PC-9 (cell line): ENCODE measurements around the gene CCDC158. TPM values are rescaled to one million over a fixed set of nuclear protein-coding genes. Genes with fewer than 3 reads are reported as not detected.

Experiments
- BruUV-seq: library from RNA; stranded (reverse); fragments of 400-500 nt; replicated peaks from 2 replicates; lab custom pipeline; 2021; lab: Mats Ljungman, UMichigan
- CTCF ChIA-PET: fragments of 300-600 bp; sonication (Branson Sonifier 250); formaldehyde crosslinking; loops from one replicate; lab custom pipeline; 2022; ENCODE audit warnings: antibody characterized with exemption; lab: Charles Lee
- POLR2A ChIA-PET: fragments of 300-600 bp; sonication (Branson Sonifier 250); formaldehyde crosslinking; loops from one replicate; lab custom pipeline; 2022; ENCODE audit warnings: antibody characterized with exemption; ENCODE audit not compliant: unreplicated experiment; lab: Charles Lee
- DNase-seq, 2 experiments: peaks; one replicate each; pipeline versions ENCODE4 v3.0.0 to v3.0.0-alpha.2; 2015 to 2022; ENCODE audit warnings: mixed read lengths in 1 of 2
- H2AFZ ChIP-seq: fragments of 200-600 bp; sonication (generic); 2 replicates; pipeline ENCODE4 v1.8.1; 2017; ENCODE audit warnings: antibody characterized with exemption
- H3F3A ChIP-seq: fragments of 200-600 bp; sonication (generic); 2 replicates; pipeline ENCODE4 v1.8.1; 2017; ENCODE audit warnings: antibody characterized with exemption, mild to moderate bottlenecking, low read depth; ENCODE audit not compliant: insufficient read depth
- H3K27ac ChIP-seq: fragments of 200-600 bp; sonication (generic); 2 replicates; pipeline ENCODE4 v1.6.1; 2016; ENCODE audit warnings: mixed run types
- H3K27me3 ChIP-seq: fragments of 200-600 bp; sonication (generic); 2 replicates; pipeline ENCODE4 v1.6.1; 2016; ENCODE audit warnings: low read depth, mixed run types; ENCODE audit not compliant: insufficient read depth
- H3K36me3 ChIP-seq: fragments of 200-600 bp; sonication (generic); 2 replicates; pipeline ENCODE4 v1.6.1; 2016; ENCODE audit warnings: low read depth, mixed run types
- H3K4me1 ChIP-seq: fragments of 200-600 bp; sonication (generic); replicated peaks from 2 replicates; pipeline ENCODE4 v1.6.1; 2016; ENCODE audit warnings: mixed run types; ENCODE audit not compliant: insufficient read depth
- H3K4me2 ChIP-seq: fragments of 200-600 bp; sonication (generic); 2 replicates; pipeline ENCODE4 v1.6.1; 2017; ENCODE audit warnings: mixed run types
- H3K4me3 ChIP-seq: fragments of 200-600 bp; sonication (generic); 2 replicates; pipeline ENCODE4 v1.6.1; 2016; ENCODE audit warnings: mixed run types
- H3K79me2 ChIP-seq: fragments of 200-600 bp; sonication (generic); 2 replicates; pipeline ENCODE4 v1.6.1; 2017; ENCODE audit warnings: low read depth, mixed run types
- H3K9me2 ChIP-seq: fragments of 200-600 bp; sonication (generic); 2 replicates; pipeline ENCODE4 v1.8.1; 2017; ENCODE audit warnings: mild to moderate bottlenecking; ENCODE audit not compliant: insufficient read depth
- H3K9me3 ChIP-seq: fragments of 200-600 bp; sonication (generic); 2 replicates; pipeline ENCODE4 v1.8.1; 2016; ENCODE audit warnings: low read depth; ENCODE audit not compliant: insufficient read depth
- H4K20me1 ChIP-seq: fragments of 200-600 bp; sonication (generic); 2 replicates; pipeline ENCODE4 v1.8.1; 2017; ENCODE audit not compliant: insufficient read depth
- CTCF ChIP-seq: fragments of 200-600 bp; sonication (generic); conservative IDR thresholded peaks from 2 replicates; pipeline ENCODE4 v1.6.1; 2017; ENCODE audit warnings: mixed run types, antibody characterized with exemption, mild to moderate bottlenecking, moderate library complexity
- EZH2 ChIP-seq: fragments of 200-600 bp; sonication (generic); IDR thresholded peaks from 2 replicates; pipeline ENCODE4 v1.8.0; 2017; ENCODE audit warnings: antibody characterized with exemption, low read depth
- intact Hi-C: fragments of 100-400 bp; cut with micrococcal nuclease; formaldehyde crosslinking; loops from one replicate; pipeline ENCODE4 v1.10.0; 2022; ENCODE audit not compliant: unreplicated experiment
- total RNA-seq: library from RNA; stranded (reverse); gene quantifications from 2 replicates; pipeline ENCODE4 v1.2.3, GENCODE V29; 2021

Gene CCDC158
- total RNA-seq, 1 experiment from 2014 or later = not detected

- ChIA-PET POLR2A (no interaction called here), CTCF (no interaction called here)
- intact Hi-C loops = no loop called here
- H3K9me2 ChIP-seq = no peaks in the 10 kb centered on the region
- no peak overlapping the region for H3K4me3 ChIP-seq
- TF ChIP-seq EZH2 = no peak
- no peak for TF ChIP-seq CTCF
- no peak overlapping the region for H3K4me2 ChIP-seq
- BruUV-seq = no TSS peak
- H3K4me1 ChIP-seq = 0 out of 2 replicates have a peak, but pooled peaks cover 5% of the 10 kb centered on the region
- no peak overlapping the region for H3K27ac ChIP-seq
- no peaks in the 10 kb centered on the region for H3K27me3 ChIP-seq
- no peaks in the 10 kb centered on the region for H3K79me2 ChIP-seq
- H4K20me1 ChIP-seq = no peaks in the 10 kb centered on the region
- no peaks in the 10 kb centered on the region for H3K9me3 ChIP-seq
- no peaks in the 10 kb centered on the region for H3F3A ChIP-seq
- H3K36me3 ChIP-seq = no peaks in the 10 kb centered on the region
- H2AFZ ChIP-seq = no peak overlapping the region
- DNase-seq = no peak
These were observed 19.3 kb downstream of the CCDC158 start for GRCh38 chr4:76401654-76402053.

GRCh38 chr4:76388160-76388908 lies 32.6 kb downstream of the CCDC158 start:
- DNase-seq = peak in 1 of 2 experiments; percentile 31
- intact Hi-C loops = no loop called here
- H3K4me2 ChIP-seq = no peak overlapping the region
- POLR2A ChIA-PET = interaction anchor here (0.7 kb wide), 1 partner anchor 82 kb away, joined by 3 read pairs; no protein-coding TSS in a partner anchor
- H3K27ac ChIP-seq = no peak overlapping the region
- no peak overlapping the region for H2AFZ ChIP-seq
- H3K27me3 ChIP-seq = no peaks in the 10 kb centered on the region
- no peak for TF ChIP-seq CTCF
- TF ChIP-seq EZH2 = no peak
- H3F3A ChIP-seq = no peaks in the 10 kb centered on the region
- no peaks in the 10 kb centered on the region for H3K9me3 ChIP-seq
- no peaks in the 10 kb centered on the region for H3K4me1 ChIP-seq
- BruUV-seq = no TSS peak
- no peaks in the 10 kb centered on the region for H3K9me2 ChIP-seq
- no peaks in the 10 kb centered on the region for H3K36me3 ChIP-seq
- H3K4me3 ChIP-seq = no peak overlapping the region
- CTCF ChIA-PET = no interaction called here
- no peaks in the 10 kb centered on the region for H4K20me1 ChIP-seq
- no peaks in the 10 kb centered on the region for H3K79me2 ChIP-seq

- no peak overlapping the region for H3K27ac ChIP-seq
- no peak overlapping the region for H3K4me2 ChIP-seq
- intact Hi-C loops = no loop called here
- H3K4me1 ChIP-seq = no peaks in the 10 kb centered on the region; the same call in 1 of the 2 replicates
- no peaks in the 10 kb centered on the region for H3F3A ChIP-seq
- no peaks in the 10 kb centered on the region for H4K20me1 ChIP-seq
- POLR2A ChIA-PET = no interaction called here
- TF ChIP-seq CTCF (no peak), EZH2 (no peak)
- no peaks in the 10 kb centered on the region for H3K79me2 ChIP-seq
- CTCF ChIA-PET = no interaction called here
- H3K9me3 ChIP-seq = no peaks in the 10 kb centered on the region
- no peaks in the 10 kb centered on the region for H3K36me3 ChIP-seq
- H3K27me3 ChIP-seq = no peaks in the 10 kb centered on the region
- no peak overlapping the region for H2AFZ ChIP-seq
- no peak for DNase-seq
- H3K4me3 ChIP-seq = no peak overlapping the region
- H3K9me2 ChIP-seq = no peaks in the 10 kb centered on the region
- no TSS peak for BruUV-seq
These were observed 34.2 kb downstream of the CCDC158 start for GRCh38 chr4:76386566-76387305.
